HT1080 (cell line): Measurements from ENCODE around the gene RNPEPL1. TPM values are rescaled to one million over a fixed set of nuclear protein-coding genes. Genes with fewer than 3 reads are reported as not detected.
"Not testable (repeated sequence)": the region's sequence is repeated elsewhere in the genome, so short reads cannot be mapped to it uniquely, and the experiment has no call there.

Experiments used
- DNase-seq: peaks from one replicate; pipeline ENCODE4 v3.0.0-alpha.2; 2015; ENCODE audit warnings: low read depth
- total RNA-seq: library from RNA; depleted of rRNA; stranded (reverse); fragments of >200 nt; shearing (Covaris generic); gene quantifications from 2 replicates; pipeline ENCODE4 v1.2.3, GENCODE V29; 2014

RNPEPL1 gene
- total RNA-seq, 1 experiment from 2014 or later: 23.6 TPM

- DNase-seq: no peak
These were observed 35.0 kb downstream of the RNPEPL1 start for GRCh38 chr2:240603081-240603835.

- DNase-seq: no peak
These were observed 35.6 kb downstream of the RNPEPL1 start for GRCh38 chr2:240603846-240604245.

GRCh38 chr2:240604291-240604938 is 36.1 kb downstream of the RNPEPL1 start:
- DNase-seq: peak; percentile 32

GRCh38 chr2:240604939-240605716 is 36.8 kb downstream of the RNPEPL1 start:
- no peak for DNase-seq

GRCh38 chr2:240605867-240606743 is 37.8 kb downstream of the RNPEPL1 start:
- no peak for DNase-seq

GRCh38 chr2:240611601-240612210 is 43.4 kb downstream of the RNPEPL1 start:
- DNase-seq: no peak

GRCh38 chr2:240613781-240614180 is 45.5 kb downstream of the RNPEPL1 start:
- DNase-seq: no peak

- DNase-seq: no peak
These were observed 46.1 kb downstream of the RNPEPL1 start for GRCh38 chr2:240614391-240614790.

GRCh38 chr2:240615396-240615795 is 47.1 kb downstream of the RNPEPL1 start:
- no peak for DNase-seq

GRCh38 chr2:240615820-240616547 is 47.7 kb downstream of the RNPEPL1 start:
- DNase-seq: no peak

- not testable (repeated sequence) for DNase-seq
These were observed 48.8 kb downstream of the RNPEPL1 start for GRCh38 chr2:240616860-240617666.

GRCh38 chr2:240618776-240619175 is 50.5 kb downstream of the RNPEPL1 start:
- DNase-seq: no peak

- DNase-seq: no peak
These were observed 51.3 kb downstream of the RNPEPL1 start for GRCh38 chr2:240619506-240620148.

- no peak for DNase-seq
These were observed 52.0 kb downstream of the RNPEPL1 start for GRCh38 chr2:240620149-240620731.

- DNase-seq: no peak
These were observed 52.6 kb downstream of the RNPEPL1 start for GRCh38 chr2:240620859-240621258.

GRCh38 chr2:240622060-240622411 is 53.8 kb downstream of the RNPEPL1 start:
- no peak for DNase-seq

- no peak for DNase-seq
These were observed 54.4 kb downstream of the RNPEPL1 start for GRCh38 chr2:240622531-240623235.
